NCI-H2081 treated with DMSO at 0.1 percent for 48 hours (cell line): ENCODE data around the gene KYAT1.
A peak's percentile ranks its signal among the peaks of the same experiment; 100 is the strongest.

Experiments used
- DNase-seq: peaks from one replicate; lab custom pipeline; 2025; lab: John Stamatoyannopoulos, UW

Gene KYAT1

DNA sequence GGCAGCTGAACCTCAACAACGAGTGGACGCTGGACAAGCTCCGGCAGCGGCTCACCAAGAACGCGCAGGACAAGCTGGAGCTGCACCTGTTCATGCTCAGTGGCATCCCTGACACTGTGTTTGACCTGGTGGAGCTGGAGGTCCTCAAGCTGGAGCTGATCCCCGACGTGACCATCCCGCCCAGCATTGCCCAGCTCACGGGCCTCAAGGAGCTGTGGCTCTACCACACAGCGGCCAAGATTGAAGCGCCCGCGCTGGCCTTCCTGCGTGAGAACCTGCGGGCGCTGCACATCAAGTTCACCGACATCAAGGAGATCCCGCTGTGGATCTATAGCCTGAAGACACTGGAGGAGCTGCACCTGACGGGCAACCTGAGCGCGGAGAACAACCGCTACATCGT, 26.6 kb upstream of the KYAT1 start:
- DNase-seq = no peak

DNA sequence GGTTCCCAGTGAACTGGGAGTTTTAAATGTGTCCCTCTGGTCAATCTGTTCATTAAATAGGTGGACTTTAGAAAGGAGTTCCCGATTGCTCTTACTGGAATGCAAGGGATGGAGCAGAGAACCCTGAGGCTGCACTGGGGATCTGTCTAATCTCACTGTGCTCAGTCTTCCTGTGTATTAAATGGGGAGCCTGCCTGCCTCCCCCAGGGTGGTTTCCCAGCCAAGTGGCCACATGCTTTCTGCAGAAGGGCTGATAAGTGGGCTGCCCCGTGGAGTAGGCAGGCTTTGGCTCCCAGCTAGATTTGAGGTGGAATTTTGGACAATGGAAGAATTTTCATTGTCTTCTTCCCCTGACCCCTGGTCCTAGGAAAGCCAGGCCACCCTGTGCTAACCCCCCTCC, 25.0 kb upstream of the KYAT1 start:
- no peak for DNase-seq

DNA sequence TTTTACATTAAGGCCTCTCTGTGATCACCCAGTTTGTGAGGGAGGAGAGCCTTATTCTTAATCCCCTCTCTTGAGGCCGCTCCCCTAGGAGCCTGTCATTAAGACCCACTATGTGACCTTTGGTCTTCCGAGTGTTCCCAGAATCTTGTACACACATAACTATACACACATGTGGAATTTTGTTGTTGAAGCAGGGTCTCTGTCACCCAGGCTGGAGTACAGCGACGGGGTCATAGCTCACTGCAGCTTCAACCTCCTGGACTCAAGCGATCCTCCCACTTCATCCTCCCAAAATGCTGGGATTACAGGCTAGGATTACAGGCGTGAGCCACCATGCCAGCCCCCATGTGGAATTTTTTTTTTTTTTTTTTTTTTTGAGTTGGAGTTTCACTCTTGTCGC, 24.2 kb upstream of the KYAT1 start:
- DNase-seq = no peak

DNA sequence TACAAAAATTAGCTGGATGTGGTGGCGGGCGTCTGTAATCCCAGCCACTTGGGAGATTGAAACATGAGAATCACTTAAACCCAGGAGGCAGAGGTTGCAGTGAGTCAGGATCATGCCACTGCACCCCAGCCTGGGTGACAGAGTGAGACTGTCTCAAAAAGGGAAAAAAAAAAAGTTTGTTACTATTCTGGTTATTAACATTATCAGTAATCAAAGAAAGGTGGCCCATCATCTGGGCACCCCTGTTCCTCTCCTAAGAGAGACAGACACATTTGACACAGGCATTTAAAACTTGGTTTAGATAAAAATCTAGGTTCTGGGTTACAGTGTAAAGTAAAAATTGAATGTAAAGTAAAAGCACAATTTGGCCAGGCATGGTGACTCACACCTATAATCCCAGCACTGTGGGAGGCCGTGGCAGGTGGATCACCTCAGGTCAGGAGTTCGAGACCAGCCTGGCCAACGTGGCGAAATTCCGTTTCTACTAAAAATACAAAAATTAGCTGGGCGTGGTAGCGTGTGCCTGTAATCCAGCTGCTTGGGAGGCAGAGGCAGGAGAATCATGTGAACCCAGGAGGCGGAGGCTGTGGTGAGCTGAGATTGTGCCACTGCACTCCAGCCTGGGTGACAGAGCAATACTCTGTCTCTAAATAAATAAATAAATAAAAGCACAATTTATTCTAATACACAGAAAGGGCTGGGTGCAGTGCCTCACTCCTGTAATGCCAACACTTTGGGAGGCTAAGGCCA, 22.3 kb upstream of the KYAT1 start:
- no peak for DNase-seq

DNA sequence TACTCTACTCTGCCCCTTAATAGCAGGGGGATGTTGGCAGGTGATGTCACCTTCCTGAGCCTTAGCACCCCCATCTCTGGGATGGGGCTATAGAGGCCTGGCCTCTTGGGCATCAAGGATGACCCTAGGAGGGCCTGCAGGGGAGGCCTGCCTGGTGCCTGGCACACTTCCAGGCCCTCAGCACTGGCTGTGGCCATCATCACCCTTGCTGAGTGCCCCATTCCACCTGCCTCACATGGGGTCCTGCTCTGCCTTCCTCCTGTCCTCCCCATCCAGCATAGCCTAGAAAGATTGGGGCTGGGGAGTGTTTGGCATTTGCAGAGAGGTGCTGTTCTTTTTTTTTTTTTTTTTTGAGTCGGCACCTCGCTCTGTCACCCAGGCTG, 21.3 kb upstream of the KYAT1 start:
- DNase-seq = no peak

DNA sequence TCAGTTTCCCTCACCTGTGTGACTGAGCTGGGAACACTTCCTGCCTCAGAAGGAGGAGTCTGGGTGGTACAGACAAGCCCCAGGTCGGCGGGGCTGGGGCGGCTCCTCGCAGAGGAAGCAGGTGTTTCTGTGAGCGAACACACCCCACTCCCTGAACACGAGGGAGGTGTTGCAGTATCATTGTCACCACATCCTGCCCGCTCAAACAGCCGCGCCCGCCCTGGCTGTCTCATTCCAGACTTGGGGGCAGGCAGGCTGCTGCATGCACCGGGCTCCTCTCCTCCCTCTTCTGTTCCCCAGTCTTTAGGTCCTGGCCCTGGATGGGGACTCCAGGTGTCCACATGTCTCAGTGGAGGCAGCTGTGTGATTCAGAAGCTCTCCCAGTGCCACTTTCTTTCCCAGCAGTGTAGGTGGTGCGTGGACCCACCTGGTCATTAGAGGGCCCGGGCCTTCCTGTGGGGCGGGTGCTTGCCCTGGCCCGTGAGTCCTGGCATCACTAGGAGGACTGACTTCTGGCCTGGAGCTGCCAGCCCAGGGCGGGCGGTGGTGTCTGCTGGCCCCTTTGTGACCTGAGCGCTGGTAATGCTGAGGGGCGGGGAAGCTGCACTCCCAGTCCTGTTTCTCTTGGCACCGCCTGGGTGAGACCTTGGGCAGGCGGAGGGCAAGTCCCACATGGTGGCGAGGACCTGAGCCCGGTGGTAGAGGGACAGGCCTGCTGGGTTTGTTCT, 20.8 kb upstream of the KYAT1 start:
- DNase-seq = peak; percentile 19

DNA sequence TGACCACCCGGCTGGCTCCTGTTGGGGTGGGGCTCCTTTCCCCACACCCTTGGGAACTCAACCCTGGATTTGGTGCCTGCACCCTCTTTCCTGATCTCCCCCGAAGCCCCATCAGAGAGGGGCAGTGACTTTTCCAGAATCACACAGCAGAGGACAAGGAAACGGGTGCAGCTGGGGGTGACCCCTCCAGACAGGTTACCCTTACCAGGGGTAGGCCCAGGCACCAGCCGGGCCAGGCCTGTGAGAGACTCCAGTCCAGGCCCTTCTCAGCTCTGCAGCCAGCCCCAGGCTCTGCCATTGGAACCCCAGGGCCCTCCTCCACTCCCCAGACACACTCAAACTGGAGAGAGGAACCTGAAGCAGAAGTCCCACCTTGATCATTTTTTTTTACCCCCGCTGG, 20.1 kb upstream of the KYAT1 start:
- no peak for DNase-seq

DNA sequence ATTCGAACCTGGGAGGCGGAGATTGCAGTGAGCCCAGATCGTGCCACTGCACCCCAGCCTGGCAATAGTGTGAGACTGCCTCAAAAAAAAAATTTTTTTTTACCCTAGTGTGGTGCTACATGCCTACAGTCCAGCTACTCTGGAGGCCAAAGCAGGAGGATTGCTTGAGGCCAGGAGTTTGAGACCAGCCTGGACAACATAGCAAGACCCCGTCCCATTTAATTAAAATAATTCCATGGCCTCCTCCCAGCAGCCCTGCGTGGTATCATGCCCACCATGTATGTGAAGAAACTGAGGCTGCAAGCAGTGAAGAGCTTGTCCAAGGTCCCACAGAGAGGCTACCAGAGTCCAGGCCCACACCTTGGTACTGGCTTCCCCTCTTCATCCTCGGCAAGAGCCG, 19.6 kb upstream of the KYAT1 start:
- DNase-seq = no peak

DNA sequence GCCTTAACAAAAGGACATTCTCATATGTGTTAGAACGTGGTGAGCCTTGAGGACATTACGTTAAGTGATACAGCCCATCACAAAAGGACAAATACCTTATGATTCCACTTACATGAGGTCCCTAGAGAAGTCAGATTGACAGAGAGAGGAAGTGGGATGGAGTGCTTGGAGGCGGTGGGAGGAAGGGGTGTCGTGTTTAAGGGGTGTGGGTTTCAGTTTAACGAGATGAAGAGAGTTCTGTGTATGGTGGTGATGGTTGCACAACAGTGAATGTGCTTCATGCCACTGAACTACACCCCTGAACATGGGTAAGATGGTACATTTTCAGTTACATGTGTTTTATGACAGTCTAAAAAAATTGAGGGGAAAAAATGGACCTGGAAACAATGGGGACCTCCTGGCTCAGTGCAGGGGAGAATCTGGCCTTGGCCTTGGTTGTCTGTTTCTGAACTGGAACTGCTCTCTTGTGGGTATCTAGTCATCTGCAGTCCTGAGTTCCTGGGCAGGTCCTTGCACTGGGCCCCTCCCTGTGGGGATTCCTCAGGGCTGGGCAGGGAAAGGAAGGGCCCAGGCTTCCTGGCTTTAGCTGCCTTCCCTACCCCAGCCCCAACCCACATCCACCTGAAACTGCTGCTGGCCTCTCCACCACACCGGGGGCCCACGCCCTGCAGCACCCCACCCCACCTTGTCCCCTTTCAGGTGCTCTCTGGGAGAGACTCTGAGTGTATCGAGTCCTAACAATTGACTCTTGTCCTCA, 18.0 kb upstream of the KYAT1 start:
- no peak for DNase-seq

DNA sequence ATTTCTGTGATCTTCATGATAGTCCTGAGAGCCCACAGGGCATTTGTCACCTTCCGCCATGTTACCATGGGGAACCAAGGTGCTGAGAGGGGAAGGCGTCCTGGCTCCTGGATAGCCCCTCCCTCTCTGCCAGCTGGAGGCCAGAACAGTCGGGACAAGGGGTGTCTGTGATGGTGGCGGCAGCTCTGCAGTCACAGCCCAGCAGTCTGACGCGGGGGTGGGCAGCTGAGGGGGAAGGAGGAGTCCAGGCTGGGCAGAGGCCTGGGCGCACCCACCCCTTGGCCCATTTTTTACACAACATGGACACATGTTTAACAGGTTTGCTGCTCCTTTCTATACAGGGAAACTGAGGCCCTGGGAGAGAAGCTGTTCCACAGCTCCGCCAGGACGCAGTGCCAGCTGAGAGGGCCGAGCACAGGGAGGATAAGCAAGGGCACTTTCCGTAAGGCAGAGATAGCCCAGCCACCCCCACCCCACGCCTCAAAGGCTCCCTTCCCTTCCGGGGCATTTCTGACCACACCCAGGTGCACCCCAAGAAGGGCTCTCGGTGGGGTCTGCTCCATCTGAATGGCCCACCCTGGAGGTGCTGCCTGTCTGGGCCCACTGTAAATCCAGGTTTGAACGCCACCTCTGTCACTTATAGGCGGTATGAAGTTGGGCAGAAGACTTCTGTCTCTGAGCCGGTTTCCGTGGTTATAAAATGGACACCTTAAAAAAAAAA, 17.3 kb upstream of the KYAT1 start:
- no peak for DNase-seq

DNA sequence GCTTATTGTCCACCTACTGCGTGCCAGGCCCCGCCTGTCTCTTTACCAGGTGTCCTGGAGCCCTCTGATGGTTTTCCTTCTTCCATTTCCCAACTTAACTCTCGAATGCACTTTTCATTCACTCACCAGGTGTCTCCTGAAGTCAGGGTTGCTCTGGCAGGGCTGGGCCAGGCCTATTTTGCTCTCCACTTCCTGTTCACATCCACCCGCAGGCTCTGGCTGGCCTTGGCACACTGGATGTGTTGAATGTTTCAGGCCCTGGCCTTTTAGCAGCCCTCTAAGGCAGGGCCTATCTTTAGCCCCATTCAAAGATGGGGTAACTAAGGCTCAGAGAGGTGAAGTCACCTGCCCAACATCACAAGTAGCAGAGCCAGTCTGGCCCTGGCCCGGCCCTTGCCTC, 16.6 kb upstream of the KYAT1 start:
- no peak for DNase-seq

DNA sequence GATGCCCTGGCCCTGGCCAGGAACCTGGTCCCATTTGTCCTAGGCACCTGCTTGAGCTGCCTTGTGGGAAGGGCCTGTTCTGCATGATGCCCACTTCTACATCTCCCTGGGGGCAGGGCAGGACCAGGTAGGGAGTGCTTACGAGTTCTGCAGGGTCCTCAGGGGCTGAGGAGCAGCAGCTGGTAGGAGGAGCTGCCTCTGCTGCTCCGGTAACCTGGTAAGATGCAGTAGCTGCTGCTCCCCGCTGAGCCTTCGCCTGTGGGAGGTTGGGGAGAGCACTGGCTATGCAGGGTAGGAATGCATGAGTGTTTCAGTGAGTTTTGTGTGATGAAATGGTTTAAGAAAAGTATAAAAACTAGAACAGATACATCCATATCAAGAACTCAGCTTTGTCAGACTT, 13.8 kb upstream of the KYAT1 start:
- no peak for DNase-seq

DNA sequence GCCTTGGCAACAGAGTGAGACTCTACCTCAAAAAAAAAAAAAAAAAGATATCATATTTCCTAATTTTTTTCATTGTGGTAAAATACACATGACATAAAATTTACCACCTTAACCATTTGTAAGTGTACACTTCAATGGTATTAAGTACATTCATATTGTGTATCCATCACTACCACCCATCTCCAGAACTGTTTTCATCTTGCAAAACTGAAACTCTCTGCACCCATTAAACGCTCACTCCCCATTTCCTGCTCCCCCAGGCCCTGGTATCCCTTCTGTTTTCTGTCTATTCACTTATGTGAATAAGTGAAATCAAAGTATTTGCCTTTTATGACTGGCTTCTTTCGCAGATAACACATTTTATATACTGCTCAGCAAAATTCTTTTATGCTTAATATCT, 13.0 kb upstream of the KYAT1 start:
- no peak for DNase-seq

DNA sequence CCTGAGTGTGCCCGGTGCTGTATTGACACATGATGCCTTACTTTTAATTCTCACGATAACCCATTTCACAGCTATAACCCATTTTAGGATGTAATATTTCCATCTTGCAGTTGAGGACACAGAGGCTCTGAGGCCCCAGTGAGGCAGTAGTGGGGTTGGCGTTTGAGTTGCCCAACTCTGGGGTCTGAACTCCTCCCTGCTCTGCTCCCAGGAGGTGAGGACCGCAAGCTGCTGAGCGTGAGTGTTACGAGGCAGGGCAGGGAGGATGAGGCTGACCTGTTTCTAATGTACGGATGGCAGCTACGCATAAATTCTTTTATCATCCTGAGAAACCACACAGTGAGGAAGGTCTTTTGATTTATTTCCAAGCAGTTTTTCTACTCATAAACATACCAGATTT, 11.6 kb upstream of the KYAT1 start:
- DNase-seq = no peak

DNA sequence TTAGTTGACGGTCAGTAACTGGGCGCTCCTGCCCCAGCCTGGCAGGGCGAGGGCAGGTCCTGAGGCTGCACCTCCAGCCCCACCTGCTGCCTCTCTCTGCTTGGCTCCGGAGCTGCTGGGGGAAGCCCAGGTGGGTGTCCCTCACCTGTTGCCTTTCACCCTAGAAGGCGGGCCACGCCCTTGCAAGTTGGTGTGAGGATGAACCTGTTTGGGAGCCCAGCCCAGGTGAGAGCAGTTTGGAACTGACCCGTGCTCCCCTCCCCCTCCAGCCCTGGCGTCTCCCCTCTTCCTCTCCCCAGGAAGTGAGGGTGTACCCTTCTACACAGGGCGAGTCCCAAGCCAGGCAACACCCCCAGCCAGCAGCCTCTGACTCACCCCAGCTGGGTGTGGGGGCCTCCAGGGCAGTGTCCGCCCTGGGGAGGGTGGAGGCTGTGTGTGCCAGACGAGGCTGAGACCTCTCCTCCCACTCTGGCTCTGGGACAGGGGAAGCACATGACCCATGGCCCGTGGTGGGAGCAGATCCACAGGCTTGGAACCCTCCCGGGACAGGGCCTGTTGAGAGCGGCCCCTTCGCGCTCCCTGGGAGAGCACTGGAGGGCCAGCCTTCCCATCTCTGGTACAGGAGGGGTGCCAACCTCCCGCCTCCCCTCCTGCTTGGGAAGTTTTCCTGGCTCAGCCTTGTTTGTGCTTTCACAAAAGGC, 10.6 kb upstream of the KYAT1 start:
- DNase-seq = no peak

DNA sequence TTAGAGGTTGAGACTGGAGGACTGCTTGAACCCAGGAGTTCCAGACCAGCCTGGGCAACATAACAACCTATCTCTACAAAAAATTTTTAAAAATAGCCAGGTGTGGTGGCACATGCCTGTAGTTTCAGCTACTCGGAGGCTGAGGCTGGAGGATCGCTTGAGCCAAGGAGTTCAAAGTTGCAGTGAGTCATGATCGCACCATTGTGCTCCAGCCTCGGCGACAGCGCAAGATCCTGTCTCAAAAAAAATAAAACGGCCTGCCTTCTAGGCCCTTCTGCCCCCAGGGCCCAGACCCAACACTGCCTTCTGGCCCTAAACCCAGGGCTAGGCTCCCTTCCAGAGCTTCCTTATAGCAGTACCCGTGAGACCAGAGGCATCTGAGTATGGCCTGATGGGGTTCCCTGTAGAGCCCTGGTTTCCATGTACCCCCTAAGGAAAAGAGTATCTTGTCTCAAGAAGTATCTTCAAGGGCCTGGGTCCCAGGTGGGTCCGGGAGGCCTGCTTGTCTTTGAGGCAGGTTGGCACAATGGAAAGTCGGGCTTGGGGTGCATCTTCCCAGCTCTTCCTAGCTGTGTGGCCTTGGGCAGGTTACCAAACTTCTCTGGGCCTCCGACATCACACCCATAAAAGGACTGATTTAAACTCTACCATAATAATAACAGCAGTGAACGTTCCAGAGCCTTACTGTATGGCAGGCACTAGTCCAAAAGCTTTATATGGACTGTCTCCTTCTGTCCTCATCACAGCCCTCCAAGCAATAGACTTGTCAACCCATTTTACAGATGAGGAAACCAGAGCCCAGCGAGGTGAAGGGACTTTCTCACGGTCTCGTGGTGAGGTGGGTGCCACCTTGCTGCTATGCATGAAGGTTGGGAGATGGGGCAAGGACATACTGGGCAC, 9.8 kb upstream of the KYAT1 start:
- DNase-seq = no peak

DNA sequence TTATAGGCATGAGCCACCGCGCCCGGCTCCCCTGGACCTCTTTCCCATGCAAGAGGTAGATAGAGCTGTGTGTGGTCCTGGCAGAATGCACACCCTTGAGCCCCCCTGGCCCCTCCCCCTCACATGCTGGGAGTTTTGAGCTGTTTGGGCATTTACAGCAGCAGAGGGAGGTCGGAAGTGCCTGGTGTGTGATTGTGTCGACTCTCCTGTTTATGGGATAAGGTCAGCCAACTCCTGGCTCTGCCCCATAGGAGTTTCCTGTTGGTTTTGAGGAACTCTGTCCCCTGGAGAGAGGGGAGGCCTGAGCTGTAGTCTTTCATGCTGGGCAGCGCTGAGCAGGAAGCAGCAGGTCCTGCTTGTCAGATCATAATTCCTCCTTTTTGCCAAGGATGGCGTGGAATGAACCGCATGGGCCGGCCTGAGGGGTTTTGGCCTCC, 6.2 kb upstream of the KYAT1 start:
- no peak for DNase-seq

DNA sequence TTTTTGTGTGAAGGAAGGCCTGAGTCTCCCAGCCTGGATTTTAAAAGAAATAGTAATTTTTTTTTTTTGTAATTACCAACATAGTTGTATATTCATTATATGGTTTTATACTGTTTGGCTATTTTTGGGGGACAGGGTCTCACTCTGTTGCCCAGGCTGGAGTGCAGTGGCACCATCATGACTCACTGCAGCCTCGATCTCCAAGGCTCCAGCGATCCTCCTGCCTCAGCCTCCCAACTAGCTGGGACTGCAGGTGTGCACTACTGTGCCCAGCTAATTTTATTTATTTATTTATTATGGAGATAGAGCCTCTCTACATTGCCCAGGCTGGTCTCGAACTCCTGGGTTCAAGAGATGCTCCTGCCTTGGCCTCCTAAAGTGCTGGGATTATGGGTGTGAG, 5.3 kb upstream of the KYAT1 start:
- DNase-seq = no peak

DNA sequence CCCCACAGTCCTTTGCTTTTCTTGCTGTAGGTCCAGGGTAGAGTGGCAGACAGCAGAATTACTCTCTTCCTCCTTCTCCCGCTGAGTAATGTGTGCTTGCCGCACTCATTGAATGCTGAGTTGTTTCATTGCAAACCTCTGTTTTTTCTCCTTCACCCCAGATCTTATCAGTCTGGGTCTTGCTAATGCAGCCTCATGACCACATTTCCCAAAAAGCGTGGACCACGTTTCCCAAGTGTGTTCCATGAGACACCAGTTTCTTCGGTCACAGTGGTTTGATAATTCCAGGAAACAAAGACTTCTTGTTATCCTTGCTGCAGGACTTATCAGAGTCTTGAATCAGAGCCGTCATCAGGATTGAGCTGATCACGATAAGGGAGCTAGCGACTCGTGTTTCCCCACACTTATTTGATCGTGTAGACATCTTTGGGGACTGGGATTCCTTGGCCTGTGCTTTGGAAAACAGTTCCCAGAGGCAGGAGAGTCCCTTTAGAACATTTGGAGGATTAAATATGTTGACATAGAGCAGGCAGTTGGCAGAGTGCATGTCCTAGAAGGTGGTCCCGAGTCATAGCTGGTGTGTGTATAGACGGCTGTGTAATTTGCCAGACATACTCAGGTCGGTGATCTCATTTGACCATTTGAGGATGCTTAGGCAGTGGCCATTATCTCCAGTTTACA, 4.6 kb upstream of the KYAT1 start:
- no peak for DNase-seq

DNA sequence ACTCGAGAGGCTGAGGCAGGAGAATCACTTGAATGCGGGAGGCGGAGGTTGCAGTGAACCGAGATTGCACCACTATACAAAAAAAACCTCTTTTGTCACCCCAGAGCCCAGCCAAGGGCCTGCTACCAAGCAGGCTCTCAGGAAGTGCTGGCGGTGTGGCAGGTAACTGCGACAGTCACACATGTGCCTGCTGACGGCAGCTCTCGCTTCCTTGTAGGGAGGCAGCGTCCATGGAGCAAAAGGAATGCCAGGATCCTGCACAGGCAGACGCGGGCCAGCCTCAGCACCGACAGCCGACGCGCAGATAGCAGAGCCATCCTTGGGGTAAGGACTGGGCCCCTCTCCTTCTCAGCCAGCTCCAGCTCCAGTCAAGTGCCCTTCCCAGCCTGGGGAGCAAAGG, 4.0 kb upstream of the KYAT1 start:
- DNase-seq = no peak
